Measurements from ENCODE around the gene TRAPPC2L.
"Not testable (repeated sequence)": the region's sequence is repeated elsewhere in the genome, so short reads cannot be mapped to it uniquely, and the experiment has no call there.

TRAPPC2L gene

GRCh38 chr16:88818575-88818874 lies 38.4 kb upstream of the TRAPPC2L start:
- in situ Hi-C loops (cut with MboI; ENCODE audit: low sequenced_read_pairs): no loop called here

GRCh38 chr16:88819126-88819525 lies 37.8 kb upstream of the TRAPPC2L start:
- in situ Hi-C loops (cut with MboI; ENCODE audit: low sequenced_read_pairs): no loop called here

DNA sequence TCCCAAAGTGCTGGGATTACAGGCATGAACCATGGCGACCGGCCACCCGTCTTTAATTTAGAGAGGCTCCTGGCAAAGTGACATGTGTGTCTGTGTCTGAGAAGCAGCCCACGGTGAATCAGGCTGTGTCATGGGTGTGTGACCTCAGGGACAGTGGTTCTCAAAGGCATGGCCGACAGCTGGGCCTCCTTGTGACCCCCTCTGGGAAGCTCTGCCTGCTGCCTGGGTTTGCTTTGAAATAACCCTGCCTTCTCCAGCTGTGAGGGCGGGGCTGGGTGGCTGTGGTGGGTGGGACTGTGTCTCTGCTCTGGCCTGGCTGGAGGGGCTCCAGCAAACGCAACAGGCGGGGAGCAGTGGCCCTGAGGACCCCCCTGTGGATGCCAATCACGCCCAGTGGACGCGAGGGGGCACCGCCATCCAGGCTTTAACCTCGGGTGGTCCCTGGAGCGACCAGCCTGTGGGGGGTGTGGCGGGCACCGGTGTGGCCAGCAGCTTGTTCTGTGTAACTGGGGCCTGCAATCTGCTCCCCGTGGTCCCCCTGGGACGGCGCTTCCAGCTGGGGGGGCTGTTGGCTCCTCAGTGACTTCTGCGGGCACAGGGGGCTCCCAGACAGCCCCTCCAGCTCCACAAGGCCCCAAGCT lies 36.4 kb upstream of the TRAPPC2L start:
- in situ Hi-C loops (cut with MboI; ENCODE audit: low sequenced_read_pairs): no loop called here

- in situ Hi-C loops (cut with MboI; ENCODE audit: low sequenced_read_pairs): no loop called here
Observed at GRCh38 chr16:88821168-88821850, 35.6 kb upstream of the TRAPPC2L start.

GRCh38 chr16:88822281-88823040 lies 34.5 kb upstream of the TRAPPC2L start:
- in situ Hi-C loops (cut with MboI; ENCODE audit: low sequenced_read_pairs): no loop called here

DNA sequence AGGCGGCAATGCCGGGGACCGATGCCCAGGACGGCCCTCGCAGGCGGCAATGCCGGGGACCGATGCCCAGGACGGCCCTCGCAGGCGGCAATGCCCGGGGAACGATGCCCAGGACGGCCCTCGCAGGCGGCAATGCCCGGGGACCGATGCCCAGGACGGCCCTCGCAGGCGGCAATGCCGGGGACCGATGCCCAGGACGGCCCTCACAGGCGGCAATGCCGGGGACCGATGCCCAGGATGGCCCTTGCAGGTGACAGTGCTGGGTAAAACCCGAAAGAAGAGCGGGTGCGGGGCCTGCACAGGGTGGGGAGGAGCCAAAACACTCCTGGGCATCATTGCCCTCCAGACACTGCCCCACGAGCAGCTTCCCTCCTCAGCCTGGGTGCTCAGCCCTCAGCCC lies 33.3 kb upstream of the TRAPPC2L start:
- in situ Hi-C loops (cut with MboI; ENCODE audit: low sequenced_read_pairs): not testable (repeated sequence)

GRCh38 chr16:88824256-88825077 lies 32.5 kb upstream of the TRAPPC2L start:
- in situ Hi-C loops (cut with MboI; ENCODE audit: low sequenced_read_pairs): no loop called here

DNA sequence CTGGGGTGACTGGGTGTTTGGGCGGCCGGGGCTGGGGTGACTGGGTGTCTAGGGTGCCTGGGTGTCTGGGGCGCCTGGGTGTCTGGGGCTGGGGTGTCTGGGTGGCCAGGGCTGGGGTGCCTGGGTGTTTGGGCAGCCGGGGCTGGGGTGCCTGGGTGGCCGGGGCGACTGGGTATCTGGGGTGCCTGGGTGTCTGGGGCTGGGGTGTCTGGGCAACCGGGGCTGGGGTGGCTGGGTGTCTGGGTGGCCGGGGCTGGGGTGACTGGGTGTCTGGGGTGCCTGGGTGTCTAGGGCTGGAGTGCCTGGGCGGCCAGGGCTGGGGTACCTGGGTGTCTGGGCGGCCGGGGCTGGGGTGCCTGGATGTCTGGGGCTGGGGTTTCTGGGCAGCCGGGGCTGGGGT lies 31.8 kb upstream of the TRAPPC2L start:
- in situ Hi-C loops (cut with MboI; ENCODE audit: low sequenced_read_pairs): no loop called here

DNA sequence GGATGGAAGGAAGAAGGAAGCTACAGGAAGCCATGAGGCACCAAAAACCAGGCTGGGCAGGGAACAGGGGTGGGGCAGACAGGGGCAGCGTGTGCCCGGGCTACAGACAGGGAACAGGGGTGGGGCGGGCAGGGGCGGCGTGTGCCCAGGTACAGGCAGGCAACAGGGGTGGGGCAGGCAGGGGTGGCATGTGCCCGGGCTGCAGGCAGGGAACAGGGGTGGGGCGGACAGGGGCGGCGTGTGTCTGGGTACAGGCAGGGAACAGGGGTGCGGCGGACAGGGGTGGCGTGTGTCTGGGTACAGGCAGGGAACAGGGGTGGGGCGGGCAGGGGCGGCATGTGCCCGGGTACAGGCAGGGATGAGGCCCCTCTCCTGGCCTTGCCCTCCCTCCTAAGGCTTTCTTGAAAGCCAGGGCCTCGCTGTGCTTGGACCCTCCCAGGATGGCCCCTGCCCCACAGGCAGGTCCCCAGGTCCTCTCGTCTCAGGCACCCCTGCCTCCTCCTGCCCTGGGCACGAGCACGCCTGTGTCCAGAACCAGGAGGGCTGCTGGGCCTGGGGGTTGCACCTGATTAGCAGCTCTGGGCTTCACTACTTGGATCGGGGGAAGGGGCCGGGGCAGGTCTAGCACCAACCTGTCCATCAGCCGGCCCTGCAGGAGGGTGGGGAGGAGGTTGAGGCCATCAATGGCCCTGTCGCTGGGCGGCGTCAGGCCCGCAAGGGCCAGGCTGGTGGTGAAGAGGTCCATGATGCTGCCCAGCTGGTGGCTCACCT lies 30.7 kb upstream of the TRAPPC2L start:
- in situ Hi-C loops (cut with MboI; ENCODE audit: low sequenced_read_pairs): no loop called here

DNA sequence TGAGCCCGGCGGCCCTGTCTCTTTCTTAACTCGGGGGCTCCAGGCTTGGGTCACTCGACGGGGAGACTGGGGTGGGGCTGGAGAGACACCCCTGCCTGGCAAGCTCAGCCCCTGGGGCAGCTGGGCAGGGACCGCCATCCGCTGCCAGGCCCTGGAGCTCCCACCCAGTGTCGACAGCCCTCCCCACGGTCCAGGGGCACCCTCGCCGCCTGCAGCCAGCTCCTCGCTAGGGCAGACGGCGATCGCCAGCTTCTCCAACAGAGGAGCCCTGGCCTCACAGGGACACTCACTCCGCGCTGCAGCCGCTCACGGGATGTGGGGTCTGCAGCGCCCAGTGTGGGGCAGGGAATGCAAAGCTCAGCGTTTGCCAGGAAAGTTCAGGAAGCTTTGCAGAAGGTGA lies 29.2 kb upstream of the TRAPPC2L start:
- in situ Hi-C loops (cut with MboI; ENCODE audit: low sequenced_read_pairs): no loop called here

DNA sequence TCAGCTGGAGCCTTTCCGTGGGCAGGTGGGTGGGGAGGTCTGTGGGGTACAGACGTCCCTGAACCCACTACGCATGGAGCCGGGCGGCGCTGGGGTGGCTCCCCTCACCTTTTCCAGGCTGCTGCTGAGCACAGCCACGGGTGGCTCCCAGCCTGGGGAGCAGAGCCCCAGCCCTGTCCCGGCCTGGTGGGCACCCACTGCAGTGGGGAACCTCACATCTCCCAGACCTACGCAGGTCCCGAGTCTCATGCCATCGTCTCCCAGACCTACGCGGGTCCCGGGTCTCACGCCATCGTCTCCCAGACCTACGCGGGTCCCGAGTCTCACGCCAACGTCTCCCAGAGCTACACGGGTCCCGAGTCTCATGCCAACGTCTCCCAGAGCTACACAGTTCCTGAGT lies 28.2 kb upstream of the TRAPPC2L start:
- in situ Hi-C loops (cut with MboI; ENCODE audit: low sequenced_read_pairs): no loop called here

DNA sequence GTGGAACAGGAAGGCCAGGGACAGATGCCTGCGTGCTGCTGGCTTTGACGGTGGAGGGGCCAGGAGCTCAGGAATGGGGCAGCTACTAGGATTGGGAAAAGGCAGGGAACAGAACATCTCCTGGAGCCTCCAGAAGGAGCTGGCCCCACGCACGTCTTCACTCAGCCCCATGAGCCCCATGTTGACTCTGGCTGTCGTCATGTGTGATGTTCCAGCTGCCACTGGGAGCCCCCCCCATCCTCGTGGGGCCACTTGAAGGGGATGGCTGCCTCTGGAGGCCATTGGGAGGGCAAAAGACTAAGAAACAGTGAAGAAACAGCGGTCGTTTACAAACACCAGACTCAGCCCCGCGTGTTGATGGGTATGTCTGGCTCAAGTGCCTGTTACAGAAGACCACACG lies 26.7 kb upstream of the TRAPPC2L start:
- in situ Hi-C loops (cut with MboI; ENCODE audit: low sequenced_read_pairs): no loop called here

GRCh38 chr16:88830783-88831182 lies 26.1 kb upstream of the TRAPPC2L start:
- in situ Hi-C loops (cut with MboI; ENCODE audit: low sequenced_read_pairs): no loop called here

- in situ Hi-C loops (cut with MboI; ENCODE audit: low sequenced_read_pairs): no loop called here
Observed at GRCh38 chr16:88831838-88832237, 25.1 kb upstream of the TRAPPC2L start.

GRCh38 chr16:88833086-88833485 lies 23.8 kb upstream of the TRAPPC2L start:
- in situ Hi-C loops (cut with MboI; ENCODE audit: low sequenced_read_pairs): no loop called here

DNA sequence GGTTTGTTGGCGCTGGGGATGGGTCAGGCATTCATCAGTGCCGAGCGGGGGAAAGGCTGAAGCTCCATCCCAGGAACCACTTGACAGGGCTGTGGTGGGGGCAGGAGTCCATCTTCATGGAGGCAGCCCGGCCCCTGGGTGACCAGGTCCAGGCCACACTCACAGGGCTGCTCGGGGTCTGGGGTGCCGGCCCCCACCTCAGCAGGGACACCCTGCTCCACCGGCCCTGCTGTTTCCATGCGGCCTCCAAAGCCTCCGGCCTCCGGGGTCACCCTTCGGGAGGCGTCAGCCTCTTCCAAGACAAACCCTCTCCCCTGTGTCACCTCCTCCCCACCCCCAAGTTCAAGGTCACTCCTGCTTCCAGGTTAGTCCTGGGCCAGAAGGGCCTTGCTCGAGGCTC lies 22.3 kb upstream of the TRAPPC2L start:
- in situ Hi-C loops (cut with MboI; ENCODE audit: low sequenced_read_pairs): no loop called here

GRCh38 chr16:88835383-88835782 lies 21.5 kb upstream of the TRAPPC2L start:
- in situ Hi-C loops (cut with MboI; ENCODE audit: low sequenced_read_pairs): no loop called here

DNA sequence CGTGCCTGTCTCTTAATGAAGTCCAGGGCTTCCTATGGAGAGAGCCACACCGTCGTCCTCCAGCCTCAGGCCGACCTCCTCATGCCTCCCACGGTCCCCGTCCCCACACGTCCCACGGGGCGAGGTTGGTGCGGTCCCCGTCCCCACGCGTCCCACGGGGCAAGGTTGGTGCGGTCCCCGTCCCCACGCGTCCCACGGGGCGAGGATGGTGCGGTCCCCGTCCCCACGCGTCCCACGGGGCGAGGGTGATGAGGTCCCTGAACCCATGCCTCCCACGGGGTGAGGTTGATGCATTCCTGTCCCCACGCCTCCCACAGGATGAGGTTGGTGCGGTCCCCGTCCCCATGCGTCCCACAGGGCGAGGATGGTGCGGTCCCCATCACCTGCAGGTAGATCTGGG lies 21.1 kb upstream of the TRAPPC2L start:
- in situ Hi-C loops (cut with MboI; ENCODE audit: low sequenced_read_pairs): no loop called here

- in situ Hi-C loops (cut with MboI; ENCODE audit: low sequenced_read_pairs): no loop called here
Observed at GRCh38 chr16:88836791-88837190, 20.1 kb upstream of the TRAPPC2L start.

DNA sequence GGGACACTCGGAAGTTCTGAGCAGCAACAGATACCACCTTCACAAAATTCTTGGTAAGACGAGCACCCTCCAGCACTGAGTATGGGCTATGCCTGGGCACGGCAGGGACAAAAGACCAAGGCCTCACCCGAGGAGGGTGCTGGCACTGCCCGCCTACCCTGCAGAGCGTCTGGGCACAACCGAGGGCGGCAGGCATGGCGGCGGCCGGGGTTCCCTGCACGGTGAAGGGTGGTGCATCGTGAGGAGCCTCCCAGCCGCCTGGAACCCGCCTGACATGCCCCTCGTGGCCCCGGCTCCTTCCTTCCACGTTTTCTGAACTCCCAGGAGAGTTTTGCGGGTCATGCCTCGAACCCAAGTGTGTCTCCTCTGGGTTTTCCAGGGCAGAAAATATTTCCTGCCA lies 19.1 kb upstream of the TRAPPC2L start:
- in situ Hi-C loops (cut with MboI; ENCODE audit: low sequenced_read_pairs): no loop called here

GRCh38 chr16:88838566-88838965 lies 18.4 kb upstream of the TRAPPC2L start:
- in situ Hi-C loops (cut with MboI; ENCODE audit: low sequenced_read_pairs): no loop called here

Data from hTERT RPE-1 (cell line).